ENCODE data around the gene VCAN. TPM values are rescaled to one million over a fixed set of nuclear protein-coding genes. Genes with fewer than 3 reads are reported as not detected.
A peak's percentile ranks its signal among the peaks of the same experiment; 100 is the strongest.
"Not testable (repeated sequence)": the region's sequence is repeated elsewhere in the genome, so short reads cannot be mapped to it uniquely, and the experiment has no call there.

Gene VCAN
- 393 TPM for total RNA-seq

GRCh38 chr5:83471405-83472212 lies at the start of gene VCAN:
Gene VCAN (plus strand): TSS chr5:83471744. CDS start chr5:83483519, 11,775 bp downstream.
- peak; percentile 96 for DNase-seq

GRCh38 chr5:83422284-83422683 lies 49.3 kb upstream of the VCAN start:
- no peak for DNase-seq

DNA sequence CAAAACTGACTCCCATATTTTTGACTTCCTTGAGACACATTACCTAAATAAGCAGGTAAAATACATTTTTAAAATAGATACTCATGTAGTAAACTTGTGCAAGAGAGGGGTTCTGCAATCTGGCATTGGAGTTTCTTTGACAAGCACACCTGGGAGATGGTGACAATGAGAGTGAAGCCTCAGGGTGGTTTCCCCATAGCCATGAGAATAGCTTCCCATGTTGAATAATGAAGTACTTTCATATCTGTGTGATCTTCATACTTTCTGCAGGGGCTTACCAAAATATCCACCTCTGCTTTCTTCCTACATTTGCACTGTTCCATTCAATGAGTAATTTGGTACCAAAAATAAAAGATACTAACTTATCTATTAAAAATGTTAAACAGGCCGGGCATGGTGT lies 44.7 kb upstream of the VCAN start:
- DNase-seq = no peak

GRCh38 chr5:83428126-83428525 lies 43.4 kb upstream of the VCAN start:
- no peak for DNase-seq

- DNase-seq = no peak
Observed at GRCh38 chr5:83428890-83429289, 42.7 kb upstream of the VCAN start.

DNA sequence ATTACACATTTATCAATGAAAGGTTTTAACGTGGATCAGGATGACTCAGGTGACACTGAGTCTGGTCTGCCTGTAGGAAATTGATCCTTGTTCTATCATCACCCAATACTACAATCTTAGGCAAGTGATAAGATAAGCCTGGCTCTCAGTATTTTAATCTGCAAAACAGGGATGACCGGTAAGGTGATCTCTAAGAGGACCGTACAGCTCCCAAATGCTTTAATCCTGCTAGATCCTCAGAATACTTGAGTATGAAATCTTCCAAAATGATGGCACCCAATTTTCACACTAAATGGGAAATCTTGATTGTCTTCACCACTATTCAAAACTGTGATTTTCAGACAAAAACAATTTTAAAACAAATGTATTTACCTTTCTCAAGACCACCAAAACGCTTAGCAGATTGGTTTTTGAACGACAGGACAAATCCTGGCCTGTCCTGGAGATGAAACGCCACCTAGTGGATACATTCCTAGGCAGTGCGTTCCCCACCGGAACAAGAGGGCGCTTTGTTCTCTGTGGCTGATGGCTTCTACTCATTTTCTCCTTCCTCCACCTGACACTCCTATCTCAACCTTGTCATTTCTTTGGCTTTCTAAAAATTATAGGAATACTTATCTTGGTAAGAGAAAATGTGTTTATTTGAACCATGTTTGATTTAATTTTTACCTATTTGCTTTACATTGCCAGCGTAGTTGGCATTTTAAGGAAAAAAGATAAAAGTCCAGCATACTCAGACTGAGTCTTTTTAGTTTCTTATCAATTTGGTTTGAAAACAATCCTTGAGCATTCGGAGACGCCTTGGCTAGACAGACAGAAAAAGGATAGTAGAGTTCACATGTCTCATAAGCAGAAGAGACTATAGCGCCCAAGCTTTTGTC lies 41.2 kb upstream of the VCAN start:
- DNase-seq = peak; percentile 64

DNA sequence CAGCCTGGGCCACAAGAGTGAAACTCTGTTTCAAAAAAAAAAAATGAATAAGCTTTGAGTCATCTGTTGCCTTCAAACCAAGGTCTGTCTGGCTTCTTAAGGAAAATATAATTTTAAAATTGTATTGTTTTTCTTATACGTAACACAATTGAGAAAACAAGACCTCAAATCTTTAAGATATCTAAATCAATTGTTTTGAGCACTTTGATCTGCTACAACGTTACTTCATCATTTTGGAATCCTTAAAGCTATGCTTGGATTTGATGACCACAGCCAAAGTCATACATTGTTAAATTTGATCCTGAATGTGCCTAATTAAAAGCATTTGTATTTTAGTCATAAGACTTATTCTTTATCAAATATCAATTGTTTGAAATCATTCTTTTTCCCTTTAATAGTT lies 37.7 kb upstream of the VCAN start:
- DNase-seq = no peak

DNA sequence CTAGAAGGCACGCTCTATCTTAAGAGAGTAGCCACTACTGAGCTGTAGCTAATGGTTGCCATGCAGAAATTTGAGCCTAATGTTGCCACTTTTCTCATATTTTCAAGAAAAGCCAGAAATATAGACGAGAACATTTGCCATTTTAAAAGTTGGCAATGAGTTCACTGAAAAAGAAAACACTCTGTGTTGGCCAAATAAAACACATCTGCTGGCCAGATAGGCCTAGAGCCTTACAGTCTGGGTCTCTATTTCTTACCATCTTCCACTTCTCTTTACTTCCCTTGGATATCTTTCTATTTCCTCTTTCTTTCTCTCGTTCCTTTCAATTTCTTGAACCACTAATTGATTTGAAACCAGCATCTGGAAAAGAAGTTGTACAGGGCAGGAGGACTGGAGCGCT lies 36.6 kb upstream of the VCAN start:
- DNase-seq = peak; percentile 26

DNA sequence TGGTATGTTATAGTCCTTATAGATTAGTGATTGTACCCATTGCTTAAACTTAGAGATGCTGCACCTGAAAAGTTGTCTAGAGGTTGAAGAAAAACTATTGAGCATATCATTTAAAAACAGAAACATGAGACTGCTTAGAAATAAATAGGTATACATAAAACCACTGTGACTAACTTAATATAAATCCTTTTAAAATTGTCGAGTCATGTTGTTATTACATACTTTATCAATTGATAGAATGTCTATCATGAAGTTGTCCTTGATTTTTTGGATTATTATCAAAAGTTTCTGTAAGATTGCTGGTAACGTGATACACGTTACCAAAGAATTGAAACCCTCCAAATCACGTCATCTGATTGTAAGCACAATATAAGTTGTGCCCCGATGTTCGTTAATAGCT lies 35.3 kb upstream of the VCAN start:
- DNase-seq = no peak

DNA sequence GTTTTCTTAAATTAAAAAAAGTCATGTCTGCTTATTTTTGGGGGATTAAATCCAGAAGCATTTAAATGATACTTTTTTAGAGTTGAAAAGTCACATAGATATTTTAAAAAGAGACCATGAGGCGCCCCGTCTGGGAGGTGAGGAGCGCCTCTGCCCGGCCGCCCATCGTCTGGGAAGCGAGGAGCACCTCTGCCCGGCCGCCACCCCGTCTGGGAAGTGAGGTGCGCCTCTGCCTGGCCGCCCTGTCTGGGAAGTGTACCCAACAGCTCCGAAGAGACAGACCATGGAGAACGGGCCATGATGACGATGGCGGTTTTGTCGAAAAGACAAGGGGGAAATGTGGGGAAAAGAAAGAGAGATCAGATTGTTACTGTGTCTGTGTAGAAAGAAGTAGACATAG lies 33.8 kb upstream of the VCAN start:
- DNase-seq = not testable (repeated sequence)

DNA sequence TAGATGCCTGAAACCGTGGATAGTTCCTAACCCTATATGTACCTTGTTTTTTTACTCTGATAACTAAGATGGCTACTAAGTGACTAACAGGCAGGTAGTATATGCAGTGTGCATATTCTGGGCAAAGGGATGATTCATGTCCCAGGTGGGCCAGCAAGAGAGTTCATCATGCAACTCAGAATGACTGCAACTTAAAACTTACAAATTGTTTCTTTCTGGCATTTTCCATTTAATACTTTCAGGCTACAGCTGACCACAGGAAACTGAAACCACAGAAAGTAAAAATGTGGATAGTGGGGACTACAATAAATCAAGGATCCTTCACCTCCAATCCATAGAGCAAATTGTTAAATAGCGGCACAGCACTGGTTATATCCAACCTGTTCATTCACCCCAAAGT lies 30.7 kb upstream of the VCAN start:
- no peak for DNase-seq

DNA sequence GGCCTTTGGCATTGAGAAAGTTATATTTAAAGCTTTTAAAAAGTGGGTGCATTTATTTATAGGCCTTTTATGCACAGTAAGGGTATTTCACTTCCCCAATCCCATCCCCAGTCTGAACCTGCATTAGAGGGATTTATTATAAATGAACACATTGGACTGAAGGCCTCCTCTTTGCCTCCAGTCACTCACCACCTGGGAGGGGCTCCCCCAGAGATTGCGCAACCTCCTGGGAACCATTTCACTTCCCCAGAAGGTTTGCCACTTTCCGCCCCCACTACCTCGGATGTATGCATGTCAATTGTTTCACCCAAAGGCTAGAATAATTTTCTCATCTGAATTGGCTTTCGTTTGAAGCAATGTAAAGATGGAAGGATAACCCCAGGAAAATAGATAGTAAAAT lies 29.8 kb upstream of the VCAN start:
- DNase-seq = no peak

GRCh38 chr5:83443534-83443933 lies 28.0 kb upstream of the VCAN start:
- DNase-seq = no peak

DNA sequence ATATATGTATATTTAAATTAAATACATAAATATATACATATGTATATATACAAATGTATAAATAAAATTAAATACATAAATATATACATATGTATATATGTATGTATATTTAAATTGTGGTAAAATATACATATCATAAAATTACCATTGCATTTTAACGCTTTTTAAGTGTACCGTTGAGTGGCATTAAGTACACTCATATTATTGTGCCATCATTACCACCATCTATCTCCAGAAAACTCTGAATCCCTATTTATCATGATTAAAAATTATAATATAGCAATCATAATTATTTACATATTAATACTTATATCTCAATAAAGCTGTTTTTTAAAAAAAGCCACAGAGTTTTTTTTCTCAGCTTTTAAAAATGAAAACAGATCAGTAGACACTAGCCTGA lies 27.1 kb upstream of the VCAN start:
- DNase-seq = no peak

DNA sequence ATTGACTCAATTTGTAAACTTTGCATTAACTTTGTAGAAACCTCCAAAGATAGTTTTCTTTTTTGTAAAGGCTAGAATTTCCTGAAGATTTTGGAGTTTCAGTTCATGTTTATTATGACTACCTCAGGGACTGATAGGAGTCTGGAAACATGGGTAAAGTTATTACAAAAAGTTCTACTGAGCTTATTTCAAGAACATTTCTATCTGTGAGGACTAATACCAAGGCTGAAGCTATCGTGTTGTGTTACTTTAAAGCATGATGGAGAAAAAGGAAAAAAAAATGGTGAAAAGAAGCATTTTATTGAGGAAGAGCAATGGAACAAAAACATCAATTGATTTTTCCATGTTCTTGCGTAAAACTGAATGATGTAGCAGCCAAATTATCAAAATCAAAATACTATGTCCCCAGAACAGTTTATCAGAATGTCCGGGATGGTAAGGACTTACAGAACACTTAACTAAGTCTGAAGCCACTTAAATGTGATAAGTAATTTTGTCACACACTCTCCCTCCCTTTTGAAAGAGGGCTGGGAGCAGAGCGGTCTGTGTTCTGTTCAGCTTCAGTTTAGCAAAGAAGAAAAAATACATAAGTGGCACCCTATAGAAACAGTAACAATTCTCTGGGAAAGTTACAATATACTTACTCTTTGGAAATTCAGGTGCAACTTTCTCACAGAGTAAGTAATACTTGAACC lies 25.1 kb upstream of the VCAN start:
- no peak for DNase-seq

DNA sequence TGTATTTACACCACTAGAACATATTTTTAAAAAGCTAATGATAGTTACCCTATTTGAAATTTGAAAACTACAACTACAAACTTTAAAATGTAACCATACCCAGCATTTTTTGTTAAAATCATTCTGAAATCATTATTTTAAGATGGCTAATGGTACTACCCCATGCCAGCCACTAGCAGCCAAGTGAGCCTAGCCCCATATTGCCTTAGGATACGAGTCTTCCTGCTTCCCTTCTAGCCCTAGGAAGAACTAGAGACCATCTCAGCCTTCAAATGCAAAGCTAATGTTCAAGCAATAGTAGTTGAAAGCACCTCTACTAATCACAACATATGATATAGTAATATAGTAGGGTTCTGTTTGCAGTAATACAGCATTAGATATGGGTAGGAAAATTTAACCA lies 24.0 kb upstream of the VCAN start:
- DNase-seq = no peak

DNA sequence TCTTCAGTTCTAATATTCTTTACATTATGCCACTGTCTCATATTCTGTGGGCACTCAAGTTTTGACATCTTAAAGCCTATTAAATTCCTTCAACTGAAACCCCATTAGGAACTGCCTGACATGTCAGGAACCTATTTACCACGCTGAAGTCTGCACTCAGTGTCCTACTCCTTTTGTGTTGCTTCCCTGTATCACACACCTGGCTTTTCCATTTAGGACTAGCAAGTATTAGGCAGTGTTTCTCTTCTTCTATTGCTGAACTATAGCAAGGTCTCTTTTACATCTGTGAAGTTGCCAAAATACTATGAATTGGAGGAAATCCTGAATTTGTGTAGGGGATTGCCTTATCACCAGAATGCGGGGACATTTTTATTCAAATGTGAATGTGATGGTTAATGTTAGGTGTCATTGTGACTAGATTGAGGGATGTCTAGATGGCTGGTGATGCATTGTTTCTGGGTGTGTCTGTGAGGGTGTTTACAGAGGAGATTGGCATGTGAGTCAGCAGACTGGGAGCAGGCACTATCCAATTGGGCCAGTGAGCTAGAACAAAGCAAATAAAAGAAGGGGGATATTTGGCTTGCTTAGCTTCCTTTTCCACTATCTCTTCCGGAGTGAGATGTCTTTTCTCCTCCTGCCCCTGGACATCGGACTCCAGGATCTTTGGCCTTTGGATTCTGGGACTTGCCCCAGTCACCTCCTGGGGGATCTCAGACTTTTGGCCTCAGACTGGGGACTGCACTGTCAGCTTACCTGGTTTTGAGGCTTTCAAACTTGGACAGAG lies 21.2 kb upstream of the VCAN start:
- no peak for DNase-seq

- DNase-seq = no peak
Observed at GRCh38 chr5:83450967-83451248, 20.6 kb upstream of the VCAN start.

GRCh38 chr5:83451955-83452354 lies 19.6 kb upstream of the VCAN start:
- DNase-seq = no peak

DNA sequence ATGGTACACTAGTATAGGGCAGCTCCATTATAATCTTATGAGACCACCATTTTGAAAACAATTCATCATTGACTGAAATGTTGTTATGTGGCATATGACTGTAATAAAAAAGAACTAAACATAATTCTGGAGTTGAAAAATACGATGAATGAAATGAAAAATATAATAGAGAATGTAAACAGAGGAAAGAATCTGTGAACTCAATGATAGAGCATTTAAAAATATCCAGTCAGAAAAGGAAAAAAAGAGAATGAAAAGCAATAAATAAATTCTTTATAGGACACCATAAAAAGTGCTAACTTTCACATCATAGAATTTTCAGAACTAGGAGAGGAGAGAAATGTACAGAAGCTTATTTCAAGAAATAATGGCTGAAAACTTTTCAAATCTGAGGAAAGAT lies 17.6 kb upstream of the VCAN start:
- DNase-seq = no peak

GRCh38 chr5:83464261-83464660 lies 7.3 kb upstream of the VCAN start:
- no peak for DNase-seq

DNA sequence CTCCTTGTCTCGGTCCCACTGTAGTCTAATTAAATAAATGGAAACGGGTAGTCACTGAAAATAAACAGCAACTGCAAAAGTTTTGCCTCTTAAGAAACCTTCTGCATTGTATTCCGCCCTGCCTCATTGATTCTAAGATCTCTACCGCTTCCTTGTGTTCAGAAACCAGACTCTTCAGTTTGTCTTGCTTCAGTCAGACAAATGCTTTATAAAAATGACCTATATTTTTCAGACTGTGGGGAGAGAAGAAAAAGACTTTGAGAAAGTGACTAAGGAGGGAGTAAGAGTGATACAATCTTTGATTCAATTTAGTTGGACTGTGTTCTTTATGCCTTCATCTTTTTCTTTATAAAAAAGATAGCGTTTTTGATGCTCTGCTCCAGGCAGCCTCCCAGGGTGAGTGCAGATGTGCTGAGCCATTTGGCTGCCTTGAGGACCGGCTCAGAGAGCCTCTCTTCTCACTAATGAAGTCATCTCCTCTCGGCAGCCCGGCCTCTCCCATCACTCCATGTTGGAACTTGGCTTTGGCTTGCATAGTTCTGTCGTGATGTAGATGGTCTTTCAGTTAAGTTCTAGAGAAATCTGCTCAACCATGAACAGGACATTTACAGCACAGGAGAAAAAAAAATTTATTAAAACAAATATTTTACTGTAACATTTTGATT lies 4.0 kb upstream of the VCAN start:
- DNase-seq = peak; percentile 68
